DMS 273 (cell line): ENCODE data around the gene GUK1.
A peak's percentile ranks its signal among the peaks of the same experiment; 100 is the strongest.

Source experiments
- DNase-seq: peaks from one replicate; lab custom pipeline; 2025; ENCODE audit not compliant: unreplicated experiment; lab: John Stamatoyannopoulos, UW

The GUK1 gene

DNA sequence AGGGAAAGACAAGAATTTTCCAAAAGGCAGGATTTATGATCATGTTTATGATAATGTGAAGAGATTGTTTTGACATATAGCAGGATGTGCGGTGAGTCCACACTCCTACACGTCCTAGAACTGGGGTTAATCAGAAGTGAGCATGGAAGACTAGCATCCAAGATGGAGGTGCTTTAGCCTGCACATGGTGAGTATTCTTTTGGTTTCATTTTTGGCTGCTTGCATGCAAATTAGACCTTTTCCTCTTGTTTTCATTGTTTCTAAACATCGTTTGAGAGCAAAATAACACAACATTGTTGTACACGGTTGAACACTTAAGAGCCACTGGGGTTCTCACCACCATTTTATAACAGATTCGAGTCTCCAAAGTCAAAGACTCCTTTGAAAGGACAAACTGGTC is 14.9 kb upstream of the GUK1 start:
- no peak for DNase-seq

DNA sequence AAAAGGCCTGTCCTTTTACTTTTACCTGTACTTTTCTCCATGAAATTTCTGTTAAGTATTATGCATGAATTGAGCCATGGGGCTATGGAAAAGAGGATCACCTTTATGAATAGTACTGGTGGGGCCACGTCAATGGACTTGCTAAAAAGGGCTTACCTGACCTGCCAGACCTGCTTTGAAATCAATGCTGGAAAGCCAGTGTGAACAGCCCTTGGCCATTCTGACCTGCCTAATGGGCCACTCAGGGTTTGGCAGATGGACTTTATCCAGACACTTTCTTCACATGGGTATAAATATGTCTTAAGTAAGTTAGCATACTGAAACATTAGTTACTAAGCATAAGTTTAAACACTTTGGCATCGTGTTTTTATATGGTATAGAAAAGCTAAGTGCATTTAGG is 8.3 kb upstream of the GUK1 start:
- no peak for DNase-seq

DNA sequence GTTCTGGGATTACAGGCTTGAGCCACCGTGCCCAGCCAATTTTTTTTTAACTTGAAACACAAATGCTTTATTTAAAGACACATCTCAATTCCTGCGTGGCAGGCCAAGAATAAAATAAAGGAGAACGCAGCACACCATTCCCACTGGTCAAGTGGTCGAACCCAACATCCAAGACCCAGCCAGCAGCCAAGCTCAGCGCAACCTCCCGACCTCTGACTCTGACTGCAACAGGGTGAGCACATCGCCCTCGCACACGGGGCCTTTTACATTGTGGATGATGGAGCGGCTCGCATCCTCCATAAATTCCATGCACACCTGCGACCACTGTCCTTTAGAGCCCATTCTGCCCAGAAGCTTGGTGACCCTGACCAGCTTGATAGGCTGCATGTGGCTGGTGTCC is 5.5 kb upstream of the GUK1 start:
- no peak for DNase-seq

DNA sequence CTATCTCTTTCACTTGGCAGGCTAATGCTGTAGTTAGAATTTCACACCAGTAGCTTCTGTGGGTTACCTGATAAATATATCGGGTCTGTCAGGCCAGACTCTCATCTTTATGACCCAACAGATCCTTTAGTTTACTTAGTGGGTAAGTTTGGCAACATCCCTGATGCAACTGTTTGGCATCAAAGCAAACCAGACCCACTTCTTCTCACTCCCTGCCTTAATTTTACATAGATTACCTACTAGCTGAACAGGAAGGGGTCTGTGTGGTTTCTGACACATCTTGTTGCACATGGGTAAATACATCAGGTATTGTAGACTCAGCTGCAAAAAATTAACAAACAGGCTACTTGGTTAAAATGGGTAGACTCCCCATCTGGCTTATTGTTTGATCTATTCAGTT is 3.2 kb upstream of the GUK1 start:
- no peak for DNase-seq

DNA sequence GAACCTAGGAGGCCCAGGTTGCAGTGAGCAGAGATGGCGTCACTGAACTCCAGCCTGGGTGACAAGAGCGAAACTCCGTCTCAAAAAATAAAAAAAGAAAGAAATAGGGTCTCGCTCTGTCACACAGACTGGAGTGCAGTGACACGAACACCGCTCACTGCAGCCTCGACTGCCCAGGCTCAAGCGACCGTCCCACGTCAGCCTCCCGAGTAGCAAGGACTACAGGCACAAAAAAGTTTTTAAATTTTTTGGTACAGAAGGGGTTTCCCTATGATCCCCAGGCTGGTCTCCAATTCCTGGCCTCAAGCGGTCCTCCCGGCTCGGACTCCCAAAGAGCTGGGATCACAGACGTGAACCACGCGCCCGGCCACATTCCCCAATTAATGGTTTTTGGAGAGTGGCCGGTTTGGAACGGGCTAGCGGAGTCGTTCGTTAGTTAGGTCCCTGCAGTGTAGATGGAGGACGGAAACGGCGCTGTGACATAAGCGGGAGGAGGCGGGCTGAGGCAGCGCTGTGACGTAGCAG is 611 bp upstream of the GUK1 start:
- no peak for DNase-seq

DNA sequence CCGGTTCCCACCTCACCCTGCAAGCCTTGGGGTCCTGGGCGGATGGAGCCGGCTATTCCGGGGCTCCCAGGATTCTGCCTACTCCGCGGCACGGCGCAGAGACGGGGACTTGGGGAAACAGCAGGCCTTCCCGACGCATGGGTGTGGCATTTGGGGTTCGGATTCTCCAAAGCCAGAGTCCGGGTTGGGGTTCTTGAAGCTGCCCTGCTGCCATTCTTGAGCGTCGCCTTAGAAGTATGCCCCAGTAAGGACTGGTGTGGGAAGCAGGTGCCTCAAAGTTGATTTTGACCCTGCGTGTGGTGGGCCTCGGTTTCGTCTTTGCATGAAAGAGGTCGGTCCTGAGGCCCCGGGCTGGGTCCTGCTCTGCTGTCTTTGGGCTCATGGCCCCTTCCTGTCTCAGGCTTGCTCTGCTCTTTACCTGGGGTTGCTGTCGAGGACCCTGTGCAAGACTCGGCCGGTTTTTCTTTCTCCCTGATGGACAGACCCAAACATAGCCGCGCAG is 696 bp downstream of the GUK1 start:
- no peak for DNase-seq

DNA sequence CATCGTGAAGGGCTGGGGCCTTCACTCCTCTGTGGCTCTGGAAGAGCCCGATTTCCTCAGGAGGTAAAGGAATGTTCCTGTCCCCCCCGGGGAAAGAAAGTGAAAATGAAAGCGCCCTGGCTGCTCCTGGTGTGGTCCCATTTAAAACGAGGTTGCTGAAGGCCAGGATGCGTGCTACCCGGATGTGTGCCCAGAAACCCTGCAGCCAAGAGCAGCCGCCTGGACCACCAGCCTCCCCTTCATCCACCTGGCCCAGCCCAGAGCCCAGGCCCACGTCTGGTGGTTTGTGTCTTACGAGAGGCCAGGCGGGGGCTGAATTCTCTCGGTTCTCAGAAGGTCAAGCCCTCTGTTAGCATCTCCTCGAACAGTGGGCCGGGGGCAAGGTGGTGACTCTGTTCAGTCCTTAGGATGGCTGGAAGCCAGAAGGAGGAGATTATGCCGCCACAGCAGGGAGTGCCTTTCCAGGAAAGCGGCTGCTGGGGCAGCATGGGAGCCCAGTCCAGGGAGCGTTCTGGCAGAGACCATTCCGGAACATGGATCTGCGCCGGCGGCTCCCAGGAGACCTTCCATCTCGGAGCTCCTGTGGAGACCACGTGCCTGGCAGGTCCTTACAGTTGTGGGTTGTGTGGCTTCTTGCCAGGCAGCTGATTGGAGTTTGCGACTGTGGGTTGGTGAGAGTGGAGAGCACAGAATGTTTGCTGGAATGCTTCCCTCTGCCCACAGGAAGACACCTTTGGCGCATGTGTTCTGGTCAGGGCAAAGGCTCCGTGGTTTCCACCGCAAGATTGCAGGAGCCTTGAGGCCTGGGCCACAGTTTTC is 1.4 kb downstream of the GUK1 start:
- DNase-seq: peak; percentile 56

DNA sequence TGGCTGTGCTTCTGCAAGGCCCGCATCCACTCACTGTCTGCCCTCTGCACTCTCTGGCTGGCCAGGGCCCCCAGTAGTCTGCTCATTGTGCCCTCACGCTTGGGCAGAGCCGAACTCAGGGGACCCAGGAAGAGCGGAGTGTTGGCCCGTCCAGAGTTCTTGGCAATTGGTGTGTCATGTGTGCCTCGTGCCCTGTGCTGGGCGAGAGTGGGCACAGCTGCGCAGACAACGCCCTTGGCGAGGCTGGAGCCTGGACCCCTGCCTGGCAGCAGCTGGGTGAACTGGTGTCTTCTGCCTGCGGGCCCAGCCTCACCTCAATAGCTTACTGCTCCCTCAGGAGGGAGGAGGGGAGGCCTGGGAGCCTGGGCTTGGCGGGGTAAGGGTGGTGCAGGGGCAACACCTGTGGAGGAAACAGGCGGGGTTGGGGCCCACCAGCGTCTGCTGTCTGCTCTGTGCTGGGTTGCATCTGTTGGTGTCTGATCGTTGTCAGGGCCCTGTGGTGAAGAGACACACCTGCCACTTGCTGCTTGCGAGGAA is 2.1 kb downstream of the GUK1 start:
- no peak for DNase-seq

DNA sequence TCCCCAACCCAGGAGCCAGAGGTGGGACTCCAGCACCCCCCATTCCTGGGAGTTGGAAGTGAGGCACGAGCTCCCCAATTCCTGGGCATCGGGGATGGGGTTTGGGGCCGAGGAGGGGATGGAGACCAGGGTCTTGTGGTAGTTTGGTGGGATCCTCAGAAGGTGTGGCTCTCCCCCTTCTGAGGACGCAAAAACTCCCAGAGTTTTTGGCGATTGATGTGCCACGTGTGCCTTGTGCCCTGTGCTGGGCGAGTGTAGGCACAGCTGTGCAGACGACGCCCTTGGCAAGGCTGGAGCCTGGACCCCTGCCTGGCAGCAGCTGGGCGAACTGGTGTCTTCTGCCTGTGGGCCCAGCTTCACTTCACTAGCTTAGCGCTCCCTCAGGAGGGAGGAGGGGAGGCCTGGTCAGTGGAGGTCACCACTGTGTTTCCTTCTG is 2.6 kb downstream of the GUK1 start:
- peak; percentile 69 for DNase-seq

DNA sequence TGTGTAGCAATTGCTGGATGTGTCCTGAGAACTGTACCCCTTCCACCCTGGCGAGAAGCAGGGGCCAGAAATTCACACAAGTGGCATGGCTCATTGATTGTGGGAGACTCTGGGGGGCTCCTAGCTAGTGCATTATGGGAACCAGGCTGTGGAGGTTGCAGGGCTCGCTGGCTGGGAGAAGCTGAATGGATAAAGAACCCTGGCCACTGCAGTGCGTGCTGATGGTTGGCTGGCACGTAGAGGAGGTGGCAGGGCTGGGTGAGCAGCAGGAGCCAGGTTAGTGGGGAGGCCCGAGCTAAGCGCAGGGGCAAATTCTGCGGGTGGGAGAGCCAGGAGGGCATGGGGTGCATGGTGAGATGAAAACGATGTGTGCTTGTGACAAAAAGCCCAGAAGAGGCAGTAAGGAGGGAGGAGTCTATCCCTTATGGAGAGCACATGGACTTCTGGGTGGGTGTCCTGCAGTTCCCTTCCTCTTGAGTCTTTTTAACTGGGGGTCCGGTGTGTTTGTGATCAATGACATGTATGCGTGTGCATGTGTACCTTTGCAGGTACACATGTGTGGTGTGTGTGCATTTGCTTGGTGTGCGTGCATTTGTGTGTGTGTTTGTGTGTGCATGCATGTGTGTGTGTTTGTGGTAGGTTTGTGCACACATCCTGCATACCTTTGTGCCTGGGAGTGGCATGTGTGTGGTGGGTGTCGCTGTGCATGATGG is 3.6 kb downstream of the GUK1 start:
- DNase-seq: no peak

DNA sequence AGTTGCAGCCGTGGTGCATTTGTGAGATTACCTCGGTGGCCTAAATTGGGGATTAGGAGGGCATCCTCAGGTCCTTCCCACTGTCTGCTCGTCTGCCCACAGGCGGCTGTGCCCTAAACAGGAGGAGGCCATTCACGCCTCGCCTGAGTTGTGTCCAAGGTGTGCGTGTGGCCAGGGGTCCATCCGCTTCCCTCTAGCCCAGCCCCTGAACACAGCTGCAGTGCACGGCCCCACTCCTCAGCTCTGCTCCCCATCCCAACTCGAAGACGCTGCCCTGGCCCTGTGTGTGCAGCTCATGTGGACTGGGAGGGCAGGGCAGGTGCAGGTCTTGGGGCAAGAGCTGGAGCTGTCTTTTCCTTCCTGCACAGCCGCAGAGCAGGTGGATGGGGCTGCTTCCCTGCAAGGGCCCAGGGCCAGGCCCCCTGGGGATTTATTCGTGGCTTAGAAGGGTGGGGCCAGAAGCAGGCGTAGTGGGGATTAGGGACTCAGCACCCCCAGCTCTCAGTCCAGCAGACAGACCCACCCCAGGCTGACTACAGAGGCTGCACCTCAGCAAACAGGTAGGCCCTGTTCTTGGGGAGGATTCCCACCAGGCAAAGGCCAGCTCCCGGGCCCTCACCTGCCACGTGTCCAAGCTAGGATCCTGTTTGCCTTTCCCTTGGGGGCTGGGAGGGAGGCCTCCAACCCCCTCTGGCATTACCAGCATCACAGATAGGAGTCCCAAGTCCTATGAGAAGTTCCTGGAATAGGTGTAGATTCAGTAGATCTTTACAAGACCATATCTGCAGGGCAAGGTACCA is 4.3 kb downstream of the GUK1 start:
- DNase-seq: no peak

DNA sequence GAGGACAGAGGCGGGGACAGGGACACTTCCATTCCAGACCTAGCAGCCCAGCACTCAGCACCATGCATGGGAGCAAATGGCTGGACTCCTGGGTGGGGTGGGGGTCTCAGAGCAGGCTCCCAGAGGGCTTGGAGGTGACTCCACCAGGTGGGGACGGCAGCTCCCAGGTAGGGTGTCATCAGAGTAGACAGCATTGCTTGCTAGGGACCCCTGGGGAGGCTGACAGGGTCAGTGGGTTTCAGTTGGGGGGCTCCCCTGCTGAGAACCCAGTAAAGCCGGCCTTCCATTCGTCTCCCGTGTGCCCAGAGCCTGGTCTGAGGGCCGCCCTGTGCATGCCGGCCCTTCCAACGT is 4.9 kb downstream of the GUK1 start:
- DNase-seq: no peak

DNA sequence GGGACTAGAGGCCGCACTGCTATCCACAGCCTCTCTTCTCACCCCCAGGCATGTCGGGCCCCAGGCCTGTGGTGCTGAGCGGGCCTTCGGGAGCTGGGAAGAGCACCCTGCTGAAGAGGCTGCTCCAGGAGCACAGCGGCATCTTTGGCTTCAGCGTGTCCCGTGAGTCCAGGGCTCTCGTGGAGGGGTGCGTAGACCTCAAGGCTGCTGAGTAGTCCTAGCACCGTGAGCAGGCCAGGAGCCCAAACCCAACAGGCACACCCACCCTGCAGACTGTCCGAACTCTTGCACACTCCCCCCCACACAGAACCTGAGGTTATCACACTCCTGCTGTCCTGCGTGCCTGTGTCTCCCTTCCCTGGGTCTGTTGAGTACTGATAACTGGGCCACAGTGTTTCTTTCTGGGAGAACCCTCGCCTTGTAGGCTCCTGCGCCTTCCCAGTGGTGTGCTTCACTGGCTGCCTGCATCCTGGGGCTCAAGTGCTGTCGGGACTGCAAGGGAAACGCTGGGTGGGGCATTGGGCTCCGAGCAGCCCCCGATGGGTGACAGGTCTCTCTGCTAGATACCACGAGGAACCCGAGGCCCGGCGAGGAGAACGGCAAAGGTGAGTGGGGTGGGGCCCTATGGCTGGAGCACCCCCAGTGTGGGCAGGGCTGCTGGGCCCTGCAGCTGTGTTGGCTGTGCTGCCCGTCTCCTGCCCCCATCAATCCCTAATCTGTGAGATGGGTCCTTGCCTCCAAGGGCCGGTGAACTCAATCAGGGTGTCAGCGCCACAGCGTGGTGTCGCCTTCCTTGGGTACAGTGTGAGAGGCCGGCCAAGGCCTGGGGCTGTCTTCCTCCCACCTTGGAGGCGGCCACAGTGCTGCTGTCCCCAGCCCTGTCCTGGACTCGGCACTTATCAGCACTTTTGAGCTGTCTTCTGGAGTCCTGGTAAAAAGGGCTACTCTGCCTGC is 5.7 kb downstream of the GUK1 start:
- DNase-seq: no peak

DNA sequence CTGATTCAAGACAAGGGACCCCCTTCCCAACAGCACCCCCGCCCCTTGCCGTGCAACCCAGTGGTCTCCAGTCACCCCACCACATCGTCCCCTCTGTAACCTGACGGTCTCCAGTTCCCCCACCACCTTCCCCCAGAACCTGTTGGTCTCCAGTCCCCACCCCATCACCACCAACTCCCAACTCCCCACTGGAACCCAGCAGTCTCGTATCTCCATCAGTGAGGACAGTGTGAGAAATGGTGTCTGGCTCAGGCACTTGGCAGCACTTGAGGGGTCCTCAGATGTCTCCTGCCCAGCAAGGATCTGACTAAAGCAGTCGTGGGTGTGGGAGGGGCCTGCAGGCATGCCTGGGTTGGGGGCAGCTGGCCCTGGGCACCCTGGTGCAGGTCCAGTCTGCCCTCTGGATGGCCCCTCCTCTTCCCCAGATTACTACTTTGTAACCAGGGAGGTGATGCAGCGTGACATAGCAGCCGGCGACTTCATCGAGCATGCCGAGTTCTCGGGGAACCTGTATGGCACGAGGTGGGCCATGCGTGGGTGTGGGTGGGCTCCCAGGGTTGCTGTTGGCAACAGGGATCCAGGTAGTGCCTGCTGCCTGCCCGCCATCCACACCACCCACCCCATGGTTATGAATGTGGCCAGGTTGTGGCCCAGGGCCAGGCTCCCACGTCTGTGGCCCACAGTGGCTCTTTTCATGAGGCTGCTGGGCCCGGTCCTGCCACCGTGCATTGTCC is 6.5 kb downstream of the GUK1 start:
- no peak for DNase-seq

DNA sequence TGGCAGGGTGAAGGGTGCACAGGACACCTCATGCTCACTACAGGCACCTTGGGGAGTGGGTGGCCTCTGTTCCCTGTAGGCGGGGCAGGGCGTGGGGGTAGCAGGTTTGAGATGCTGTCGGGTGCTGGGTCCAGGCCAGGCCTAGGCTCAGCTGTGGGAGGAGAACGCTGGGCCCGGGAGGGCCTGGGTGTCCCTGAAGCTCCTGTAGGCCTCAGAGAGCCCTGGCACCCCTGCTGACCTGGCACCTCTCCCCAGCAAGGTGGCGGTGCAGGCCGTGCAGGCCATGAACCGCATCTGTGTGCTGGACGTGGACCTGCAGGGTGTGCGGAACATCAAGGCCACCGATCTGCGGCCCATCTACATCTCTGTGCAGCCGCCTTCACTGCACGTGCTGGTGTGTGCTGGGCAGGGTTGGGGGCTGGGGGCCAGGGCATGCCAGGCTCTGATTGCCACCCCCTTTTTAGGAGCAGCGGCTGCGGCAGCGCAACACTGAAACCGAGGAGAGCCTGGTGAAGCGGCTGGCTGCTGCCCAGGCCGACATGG is 7.1 kb downstream of the GUK1 start:
- no peak for DNase-seq

DNA sequence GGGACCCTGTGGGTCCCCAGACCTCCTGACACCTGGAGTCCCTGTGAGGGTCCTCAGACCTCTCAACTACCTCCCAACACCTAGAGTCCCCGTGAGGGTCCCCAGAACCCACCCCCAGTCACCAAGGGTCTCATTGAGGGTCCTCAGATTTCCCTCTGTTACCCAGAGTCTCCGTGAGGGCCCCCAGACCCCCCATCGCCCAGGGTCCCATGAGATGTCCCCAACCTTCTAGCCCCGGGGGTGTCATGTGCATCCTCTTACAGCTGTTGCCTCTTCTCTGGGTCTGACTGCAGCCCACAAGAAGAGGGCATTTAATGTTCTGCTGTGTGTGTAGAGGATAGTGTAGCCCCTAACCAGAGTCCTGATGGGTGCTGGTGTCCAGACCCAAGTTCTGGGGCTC is 7.7 kb downstream of the GUK1 start:
- no peak for DNase-seq

DNA sequence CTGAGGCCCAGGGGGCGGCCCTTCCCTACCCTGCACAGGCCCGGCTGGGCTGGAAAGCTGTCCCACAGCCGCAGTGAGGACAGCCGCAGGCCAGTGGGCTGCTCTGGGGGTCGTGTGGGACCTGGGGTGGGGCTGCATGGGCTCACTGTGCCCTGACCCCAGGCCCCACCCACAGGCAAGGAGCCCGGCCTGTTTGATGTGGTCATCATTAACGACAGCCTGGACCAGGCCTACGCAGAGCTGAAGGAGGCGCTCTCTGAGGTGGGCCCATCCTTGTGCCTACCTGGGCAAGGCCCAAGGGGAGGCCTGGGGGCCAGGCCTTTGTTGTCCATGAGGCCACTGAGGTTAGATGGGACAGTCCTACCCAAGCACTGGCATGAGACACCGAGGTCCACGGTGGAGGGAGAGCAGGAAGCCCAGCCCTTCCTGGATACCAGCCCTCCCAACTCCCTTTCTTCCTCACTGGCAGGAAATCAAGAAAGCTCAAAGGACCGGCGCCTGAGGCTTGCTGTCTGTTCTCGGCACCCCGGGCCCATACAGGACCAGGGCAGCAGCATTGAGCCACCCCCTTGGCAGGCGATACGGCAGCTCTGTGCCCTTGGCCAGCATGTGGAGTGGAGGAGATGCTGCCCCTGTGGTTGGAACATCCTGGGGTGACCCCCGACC is 8.2 kb downstream of the GUK1 start:
- peak; percentile 33 for DNase-seq

DNA sequence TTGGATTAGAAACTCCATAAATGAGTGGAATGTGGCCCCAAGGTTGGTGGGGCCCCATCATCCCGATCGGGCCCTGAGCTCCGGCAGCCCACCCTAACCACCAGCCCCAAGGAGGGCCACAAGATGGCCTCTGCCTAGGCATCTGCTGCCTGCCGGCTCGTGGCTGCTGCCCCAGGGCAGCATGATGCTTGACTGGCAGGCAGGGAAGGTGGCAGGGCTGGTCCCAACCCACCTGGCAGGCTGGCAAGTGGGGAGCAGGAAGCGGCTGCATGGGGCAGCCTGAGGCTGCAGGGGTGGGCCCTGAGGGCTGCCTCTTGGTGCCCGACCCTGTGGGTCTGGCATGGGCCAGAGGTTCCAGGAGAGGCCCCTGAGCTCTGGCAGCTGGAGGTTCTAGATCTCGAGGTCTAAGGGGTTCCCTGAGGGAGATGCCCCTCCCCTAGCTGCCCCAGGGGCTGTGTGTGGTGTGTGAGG is 8.9 kb downstream of the GUK1 start:
- peak; percentile 62 for DNase-seq
